Kidney epithelial cell (primary cell): ENCODE data around the gene NR3C2. TPM values are rescaled to one million over a fixed set of nuclear protein-coding genes. Genes with fewer than 3 reads are reported as not detected.

Source experiments
- DNase-seq: peaks from one replicate; pipeline ENCODE4 v3.0.0-alpha.2; 2010; ENCODE audit warnings: low read depth
- H3K27me3 ChIP-seq: 2 replicates; pipeline ENCODE4 v1.6.0; 2011; ENCODE audit warnings: low read length; ENCODE audit not compliant: control insufficient read depth, insufficient read depth
- H3K36me3 ChIP-seq: 2 replicates; pipeline ENCODE4 v1.5.1; 2011; ENCODE audit warnings: low read length; ENCODE audit not compliant: control insufficient read depth, insufficient read depth
- H3K4me3 ChIP-seq: 2 replicates; pipeline ENCODE4 v1.5.1; 2011; ENCODE audit warnings: low read depth, mild to moderate bottlenecking, control low read depth, low read length
- CTCF ChIP-seq: IDR thresholded peaks from 2 replicates; pipeline ENCODE4 v1.5.1; 2011; ENCODE audit warnings: mild to moderate bottlenecking, moderate library complexity, low read length, control low read depth, inconsistent platforms; ENCODE audit not compliant: insufficient read depth, poor library complexity, severe bottlenecking
- total RNA-seq: library from RNA; depleted of rRNA; stranded (reverse); fragments of >200 nt; gene quantifications from 2 replicates; pipeline ENCODE4 v1.2.3, GENCODE V29; 2015

The NR3C2 gene
- total RNA-seq, 1 donor from 2014 or later, result 6.5 TPM

- Histone ChIP-seq H3K27me3 (no peaks in the 10 kb centered on the region), H3K36me3 (no peaks in the 10 kb centered on the region), H3K4me3 (no peak overlapping the region)
- TF ChIP-seq CTCF, result no peak
- no peak for DNase-seq
Measured at GRCh38 chr4:148238086-148238485, 204.1 kb downstream of the NR3C2 start.

GRCh38 chr4:148235809-148236208, 206.4 kb downstream of the NR3C2 start:
- Histone ChIP-seq H3K4me3 (no peak overlapping the region), H3K27me3 (no peaks in the 10 kb centered on the region), H3K36me3 (no peaks in the 10 kb centered on the region)
- no peak for TF ChIP-seq CTCF
- no peak for DNase-seq

GRCh38 chr4:148229798-148230197, 212.4 kb downstream of the NR3C2 start:
- no peak for DNase-seq
- H3K4me3 ChIP-seq, result no peak overlapping the region
- no peaks in the 10 kb centered on the region for H3K27me3 ChIP-seq
- no peaks in the 10 kb centered on the region for H3K36me3 ChIP-seq
- no peak for TF ChIP-seq CTCF

GRCh38 chr4:148229028-148229427, 213.2 kb downstream of the NR3C2 start:
- TF ChIP-seq CTCF, result no peak
- no peak for DNase-seq
- Histone ChIP-seq H3K4me3 (no peak overlapping the region), H3K36me3 (no peaks in the 10 kb centered on the region), H3K27me3 (no peaks in the 10 kb centered on the region)

GRCh38 chr4:148227147-148227546, 215.1 kb downstream of the NR3C2 start:
- Histone ChIP-seq H3K36me3 (no peaks in the 10 kb centered on the region), H3K27me3 (no peaks in the 10 kb centered on the region), H3K4me3 (no peak overlapping the region)
- TF ChIP-seq CTCF, result no peak
- no peak for DNase-seq

- H3K36me3 ChIP-seq, result no peaks in the 10 kb centered on the region
- H3K27me3 ChIP-seq, result no peaks in the 10 kb centered on the region
- no peak for DNase-seq
- H3K4me3 ChIP-seq, result no peak overlapping the region
- TF ChIP-seq CTCF, result no peak
Measured at GRCh38 chr4:148226341-148226740, 215.9 kb downstream of the NR3C2 start.
